GM11168 (cell line): ENCODE data around the gene ANGPT4.
"Not testable (repeated sequence)": the region's sequence is repeated elsewhere in the genome, so short reads cannot be mapped to it uniquely, and the experiment has no call there.

Source experiments
- in situ Hi-C: fragments of 300-500 bp; cut with MboI; formaldehyde crosslinking; loops from one replicate; pipeline ENCODE4 v1.12.0; 2022; ENCODE audit warnings: low sequenced_read_pairs; ENCODE audit not compliant: unreplicated experiment

The ANGPT4 gene

DNA sequence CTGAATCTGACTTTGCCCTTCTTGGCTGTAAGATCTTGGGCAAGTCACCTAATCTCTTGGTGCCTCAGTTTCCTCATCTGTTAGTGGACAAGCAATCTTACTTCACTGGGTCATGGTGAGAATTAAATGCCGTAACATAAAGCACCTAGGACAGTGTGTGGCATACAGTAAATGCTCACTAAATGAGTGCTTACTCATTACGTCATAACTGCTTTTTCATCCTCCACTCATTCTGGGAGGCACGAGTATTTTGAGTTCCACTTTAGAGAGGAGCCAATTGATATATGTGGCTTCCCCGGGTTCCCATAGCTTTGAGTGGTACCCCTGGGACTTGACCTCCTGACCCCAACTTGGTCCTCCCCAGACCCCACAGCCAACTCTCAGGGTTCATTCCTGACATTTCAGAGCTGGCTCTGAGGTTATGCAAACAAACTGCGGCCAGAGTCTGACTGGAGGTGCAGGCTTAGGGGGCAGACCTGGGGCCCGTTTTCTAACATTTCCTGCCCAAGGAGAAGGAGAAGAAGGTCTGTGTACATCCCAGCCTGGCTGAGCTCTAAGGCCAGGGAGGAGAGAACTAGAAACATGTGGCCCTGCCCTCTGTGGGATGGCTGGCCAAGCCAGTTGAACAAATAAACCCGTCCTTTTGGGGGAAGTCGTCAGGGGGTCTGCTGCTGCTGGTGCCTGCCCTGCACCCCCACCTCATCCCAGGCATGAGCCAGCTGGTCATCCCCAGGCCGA is 5.8 kb downstream of the ANGPT4 start:
- in situ Hi-C loops, result no loop called here

- in situ Hi-C loops, result no loop called here
Observed at GRCh38 chr20:909641-910040, 6.5 kb downstream of the ANGPT4 start.

- in situ Hi-C loops, result no loop called here
Observed at GRCh38 chr20:906703-907270, 9.3 kb downstream of the ANGPT4 start.

GRCh38 chr20:906001-906520 is 10.1 kb downstream of the ANGPT4 start:
- in situ Hi-C loops, result no loop called here

GRCh38 chr20:905396-905961 is 10.7 kb downstream of the ANGPT4 start:
- in situ Hi-C loops, result no loop called here

DNA sequence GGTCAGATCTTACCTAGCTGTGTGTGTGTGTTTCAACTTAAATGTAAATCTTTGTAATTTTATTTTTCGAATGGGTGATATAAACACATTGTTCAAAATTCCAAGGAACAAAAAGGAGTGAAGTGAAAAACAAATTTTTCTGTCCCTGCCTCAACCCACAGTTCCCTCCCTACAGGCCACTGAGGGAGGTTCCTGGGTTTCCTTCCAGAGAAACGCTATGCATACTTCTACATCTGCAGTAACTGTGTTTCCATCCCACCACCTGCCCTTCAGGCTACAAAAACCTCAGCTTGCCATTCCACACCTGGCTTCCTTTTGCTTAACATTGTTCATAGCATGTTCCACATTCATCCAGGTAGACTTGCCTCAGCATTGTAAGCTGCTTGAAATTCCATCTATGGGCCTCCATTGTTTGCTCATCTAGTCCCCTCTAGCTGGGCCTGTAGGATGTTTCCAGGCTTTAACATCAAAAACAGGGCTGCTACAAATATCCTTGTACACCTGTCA is 12.0 kb downstream of the ANGPT4 start:
- in situ Hi-C loops, result no loop called here

DNA sequence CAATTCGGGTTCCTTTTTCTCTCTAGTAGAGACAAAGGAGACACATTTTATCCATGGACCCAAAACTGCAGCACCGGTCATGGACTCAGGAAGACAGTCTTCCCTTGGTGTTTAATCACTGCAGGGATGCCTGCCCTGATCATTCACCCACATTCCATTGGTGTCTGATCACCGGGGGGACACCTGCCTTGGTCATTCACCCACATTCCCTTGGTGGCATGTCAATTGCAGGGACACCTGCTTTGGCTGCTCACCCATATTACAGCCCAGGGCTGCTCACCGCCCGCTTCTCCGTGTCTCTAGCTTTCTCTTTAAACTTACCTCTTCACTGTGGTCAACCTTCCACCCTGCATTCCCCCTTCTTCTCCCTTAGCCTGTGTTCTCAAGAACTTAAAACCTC is 18.7 kb downstream of the ANGPT4 start:
- in situ Hi-C loops, result not testable (repeated sequence)

- in situ Hi-C loops, result no loop called here
Observed at GRCh38 chr20:896501-897025, 19.6 kb downstream of the ANGPT4 start.

- in situ Hi-C loops, result not testable (repeated sequence)
Observed at GRCh38 chr20:892371-892770, 23.8 kb downstream of the ANGPT4 start.

GRCh38 chr20:891706-892080 is 24.4 kb downstream of the ANGPT4 start:
- in situ Hi-C loops, result no loop called here

DNA sequence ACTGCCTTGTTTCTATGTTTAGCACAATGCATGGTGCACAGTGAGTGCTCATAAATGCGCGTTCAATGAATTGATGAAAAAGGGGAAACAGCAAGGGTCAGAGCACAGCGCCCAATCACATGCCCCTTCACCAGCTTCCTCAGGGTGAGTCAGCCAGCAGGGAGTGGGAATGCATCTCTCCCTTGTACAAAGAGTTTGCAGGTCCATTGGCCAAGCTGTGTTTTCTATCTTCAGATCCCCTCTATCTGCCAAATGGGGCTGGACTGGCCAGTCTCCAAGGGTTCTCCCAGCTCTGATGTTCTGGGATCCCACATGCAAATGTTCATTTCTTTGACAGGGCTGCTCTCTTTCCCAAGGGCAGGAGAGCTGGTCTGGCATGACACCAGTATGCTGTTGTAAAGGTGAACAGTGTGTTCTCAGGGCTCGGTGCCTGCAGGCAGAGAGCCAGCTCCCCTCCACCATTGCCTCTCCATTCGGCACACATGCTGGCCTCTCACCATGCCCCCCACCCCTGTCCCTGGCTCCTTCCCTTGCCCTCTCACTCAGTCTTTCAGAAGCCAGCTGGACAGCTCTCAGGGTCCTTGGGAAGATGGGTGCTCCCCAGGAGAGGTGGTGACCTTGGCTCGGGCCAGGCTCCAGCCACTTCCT is 25.0 kb downstream of the ANGPT4 start:
- in situ Hi-C loops, result no loop called here

GRCh38 chr20:890666-891057 is 25.5 kb downstream of the ANGPT4 start:
- in situ Hi-C loops, result no loop called here

- in situ Hi-C loops, result no loop called here
Observed at GRCh38 chr20:889932-890463, 26.1 kb downstream of the ANGPT4 start.

GRCh38 chr20:889106-889505 is 27.0 kb downstream of the ANGPT4 start:
- in situ Hi-C loops, result no loop called here

DNA sequence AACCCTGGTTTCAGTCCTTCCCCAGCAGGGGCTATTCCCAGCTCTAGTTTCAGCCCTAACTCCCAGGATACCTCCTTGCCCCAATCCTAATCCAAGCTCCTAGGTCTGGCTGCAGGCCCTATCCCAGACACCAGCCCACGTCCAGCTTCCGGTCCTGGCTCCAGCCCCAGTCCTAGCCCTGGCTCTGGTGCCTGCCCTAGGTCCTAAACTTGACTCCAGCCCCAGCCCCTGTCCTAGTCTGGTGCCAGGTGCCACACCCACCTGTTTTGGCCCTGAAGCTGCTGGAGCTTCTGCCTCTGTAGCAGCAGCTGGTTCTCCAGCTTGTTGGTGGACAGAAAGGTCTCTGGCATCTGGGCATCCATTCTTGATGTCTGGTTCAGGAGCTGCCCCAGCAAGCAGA is 28.1 kb downstream of the ANGPT4 start:
- in situ Hi-C loops, result no loop called here

DNA sequence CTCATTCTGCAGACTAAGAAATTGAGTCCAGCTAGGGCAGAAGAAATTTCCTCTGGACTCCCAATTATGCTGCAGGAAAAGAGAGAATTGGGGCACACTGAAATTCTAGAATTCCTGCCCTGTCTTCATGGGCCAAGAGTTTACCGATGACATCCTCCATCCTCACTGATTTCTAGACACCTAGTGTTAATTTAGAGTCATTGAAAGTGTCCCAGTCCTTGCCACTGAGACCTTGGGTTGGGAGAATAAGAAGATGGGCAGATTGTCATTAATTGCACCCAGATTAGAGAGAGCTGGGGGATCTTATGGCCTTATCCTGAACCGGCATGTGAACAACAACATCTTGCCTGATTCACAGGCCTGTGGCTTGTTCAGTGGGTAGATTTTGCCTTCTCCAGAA is 29.0 kb downstream of the ANGPT4 start:
- in situ Hi-C loops, result no loop called here

DNA sequence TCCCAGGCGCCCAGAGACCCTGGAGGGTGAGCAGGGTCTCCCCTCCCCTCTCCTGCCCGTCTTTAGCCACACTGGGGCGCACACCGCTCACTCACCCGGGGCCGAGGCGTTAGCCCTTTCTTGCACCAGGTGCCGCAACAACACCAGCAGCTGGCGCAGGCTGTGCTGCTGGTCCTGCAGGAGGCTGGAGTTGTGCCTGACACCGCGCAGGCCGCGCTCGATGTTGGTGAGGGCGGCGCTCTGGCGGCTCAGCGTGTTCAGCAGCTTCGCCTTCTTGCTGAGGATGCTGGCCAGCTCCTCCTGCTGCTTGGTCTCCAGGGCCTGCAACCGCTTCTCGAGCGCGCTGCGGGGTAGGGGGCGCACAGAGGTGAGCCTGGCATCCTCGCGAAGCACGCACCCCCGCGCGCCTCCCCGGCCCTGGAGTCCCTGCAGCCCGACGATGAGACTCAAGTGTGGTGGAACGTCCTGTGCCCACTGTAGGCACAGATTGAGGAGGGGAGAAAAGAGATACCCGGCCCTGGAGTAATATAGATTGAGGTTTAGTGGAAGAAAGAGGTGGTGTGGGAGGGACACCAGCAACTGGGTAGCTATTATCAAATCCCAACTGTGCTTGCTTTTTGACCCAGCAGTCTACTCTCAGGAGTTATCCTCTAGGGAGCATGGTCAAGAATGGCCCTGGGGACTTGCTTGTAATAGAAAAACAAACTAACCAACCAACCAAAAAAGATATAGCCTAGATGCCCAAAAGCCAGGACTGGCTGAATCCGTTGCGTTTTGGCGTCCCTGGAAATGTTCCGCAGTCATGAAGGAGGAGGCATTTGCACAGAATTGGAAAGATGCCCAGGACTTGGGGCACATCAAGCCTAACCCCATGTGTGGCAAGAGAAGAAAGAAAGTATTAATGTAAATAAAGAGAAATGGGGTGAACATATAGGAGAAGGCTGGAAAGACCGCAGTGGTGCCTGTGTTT is 30.9 kb downstream of the ANGPT4 start:
- in situ Hi-C loops, result no loop called here

DNA sequence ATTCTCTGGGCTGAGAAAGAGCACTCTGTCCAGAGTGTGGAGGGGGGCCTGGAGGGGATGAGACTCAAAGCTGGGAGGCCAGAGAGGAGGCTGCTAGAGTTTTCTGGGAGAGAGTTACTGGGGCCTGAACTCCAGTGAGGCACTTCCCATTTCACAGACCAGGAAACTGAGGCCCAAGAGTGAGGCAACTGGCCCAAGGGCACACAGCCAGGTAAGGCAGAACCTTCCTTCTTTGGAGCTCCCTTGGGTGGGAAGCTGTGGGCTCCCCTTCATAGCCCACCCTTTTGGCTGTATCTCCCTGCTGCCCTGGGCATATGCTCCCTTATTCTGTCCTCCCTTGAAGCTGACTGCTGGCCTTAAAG is 34.4 kb downstream of the ANGPT4 start:
- in situ Hi-C loops, result no loop called here

- in situ Hi-C loops, result no loop called here
Observed at GRCh38 chr20:881051-881782, 34.9 kb downstream of the ANGPT4 start.
